ENCODE results near the gene ZWILCH. TPM values are rescaled to one million over a fixed set of nuclear protein-coding genes. Genes with fewer than 3 reads are reported as not detected.
A peak's percentile ranks its signal among the peaks of the same experiment; 100 is the strongest.

ZWILCH gene
- total and polyA plus RNA-seq, 2 of the 4 experiments (the other 2 are of a cell fraction) = 10.5 to 22.2 TPM

- dilution Hi-C loops (cut with HindIII; ENCODE audit: low sequenced_read_pairs, unreplicated experiment) = no loop called here
- ATAC-seq (ENCODE audit: low read depth) (peak; percentile 60), DNase-seq (peak; percentile 50)
- Histone ChIP-seq H3K23ac (ENCODE audit: low read depth, low read length) (peak overlapping the region; percentile 18; the same call in 1 of the 2 replicates), H3K9me1 (ENCODE audit: insufficient read depth, low read length) (peaks cover 7% of the 10 kb centered on the region; the same call in 1 of the 2 replicates), H4K8ac (ENCODE audit: low read depth in 2 of 2, low read length in 2 of 2) (peak overlapping the region in 1 of 2 experiments; percentile 67; a peak in 2 of 4 replicates), H3K4me3 (ENCODE audit: insufficient read depth, low read depth, low read length) (no peak overlapping the region), H4K20me1 (ENCODE audit: insufficient read depth, low read length) (peaks cover 2% of the 10 kb centered on the region), H3K18ac (ENCODE audit: low read depth, low read length) (no peak overlapping the region), H3K9me3 (ENCODE audit: control insufficient read depth, insufficient read depth, low read length) (no peaks in the 10 kb centered on the region), H2BK5ac (ENCODE audit: low read depth, low read length, poor library complexity, severe bottlenecking) (no peak overlapping the region), H2BK120ac (ENCODE audit: low read depth, low read length) (no peak overlapping the region), H3K14ac (replicated peaks; ENCODE audit: low read depth, low read length) (0 out of 2 replicates have a peak overlapping the region, but pooled peaks have one; percentile 56), H3K36me3 (ENCODE audit: control insufficient read depth, insufficient read depth, low read length) (peaks cover 1% of the 10 kb centered on the region; the same call in 1 of the 2 replicates), H2BK20ac (ENCODE audit: low read depth, low read length) (no peak overlapping the region), H3K27me3 (ENCODE audit: control insufficient read depth, insufficient read depth, low read length) (no peaks in the 10 kb centered on the region), H4K5ac (ENCODE audit: low read depth, low read length) (no peak overlapping the region), H2AK5ac (ENCODE audit: low read depth, low read length) (peak overlapping the region; percentile 23; the same call in 1 of the 2 replicates), H3K9ac (ENCODE audit: low read depth, low read length) (no peak overlapping the region), H2BK15ac (ENCODE audit: low read depth, low read length) (no peak overlapping the region), H4K91ac (ENCODE audit: insufficient read depth, low read depth, low read length) (no peak overlapping the region), H2AK9ac (replicated peaks; ENCODE audit: low read depth, low read length, poor library complexity) (no peak overlapping the region), H3K79me1 (ENCODE audit: low read depth in 1 of 2, low read length in 2 of 2) (peaks cover 25 to 39% of the 10 kb centered on the region in 2 experiments), H3K56ac (ENCODE audit: extremely low read depth, insufficient read depth, low read length) (no peak overlapping the region), H3K4me2 (ENCODE audit: low read depth, low read length) (peak overlapping the region; percentile 23; the same call in 1 of the 2 replicates), H3K27ac (ENCODE audit: insufficient read depth, low read length) (no peak overlapping the region), H3K4me1 (ENCODE audit: control insufficient read depth, insufficient read depth, low read length) (peaks cover 9% of the 10 kb centered on the region), H3K4ac (ENCODE audit: low read depth, low read length) (peak overlapping the region; percentile 15; the same call in 1 of the 2 replicates), H2AFZ (replicated peaks; ENCODE audit: low read length, poor library complexity) (no peak overlapping the region)
- in situ Hi-C loops (cut with MboI; ENCODE audit: low sequenced_read_pairs) = no loop called here
- intact Hi-C loops (cut with micrococcal nuclease) = no loop called here
- BruUV-seq (replicated peaks) = no TSS peak
- POLR2A ChIA-PET (ENCODE audit: unreplicated experiment) = interaction anchor here (0.6 kb wide), 1 partner anchor 14 kb away, joined by 3 read pairs; no protein-coding TSS in a partner anchor
- no CpG with 5 or more reads among the region's 8 CpGs for WGBS, 2 experiments (ENCODE audit: extremely low coverage in 2 of 2, insufficient read length in 1 of 2)
- CTCF ChIA-PET = interaction anchor here (0.9 to 1.4 kb wide), 2 partner anchors 9 to 25 kb away, joined by 3 read pairs; no protein-coding TSS in a partner anchor
- TF ChIP-seq NFE2L2 (IDR thresholded peaks at IDR 0.05; ENCODE audit: low read depth, low read length) = no peak
- TF ChIP-seq POLR2A (IDR thresholded peaks at IDR 0.05; ENCODE audit: low read depth, low read length) = no peak
- no peak for TF ChIP-seq FOS (IDR thresholded peaks at IDR 0.05; ENCODE audit: low read depth, low read length)
- TF ChIP-seq CHD1 (IDR thresholded peaks at IDR 0.05; ENCODE audit: low read depth, low read length) = no peak
- no peak for TF ChIP-seq MAZ (IDR thresholded peaks at IDR 0.05; ENCODE audit: borderline replicate concordance, low read depth, low read length)
- TF ChIP-seq MXI1 (IDR thresholded peaks at IDR 0.05; ENCODE audit: borderline replicate concordance, low read depth, low read length) = no peak
- TF ChIP-seq BHLHE40 (IDR thresholded peaks at IDR 0.05; ENCODE audit: low read depth, low read length) = no peak
- TF ChIP-seq, protein P1, sequence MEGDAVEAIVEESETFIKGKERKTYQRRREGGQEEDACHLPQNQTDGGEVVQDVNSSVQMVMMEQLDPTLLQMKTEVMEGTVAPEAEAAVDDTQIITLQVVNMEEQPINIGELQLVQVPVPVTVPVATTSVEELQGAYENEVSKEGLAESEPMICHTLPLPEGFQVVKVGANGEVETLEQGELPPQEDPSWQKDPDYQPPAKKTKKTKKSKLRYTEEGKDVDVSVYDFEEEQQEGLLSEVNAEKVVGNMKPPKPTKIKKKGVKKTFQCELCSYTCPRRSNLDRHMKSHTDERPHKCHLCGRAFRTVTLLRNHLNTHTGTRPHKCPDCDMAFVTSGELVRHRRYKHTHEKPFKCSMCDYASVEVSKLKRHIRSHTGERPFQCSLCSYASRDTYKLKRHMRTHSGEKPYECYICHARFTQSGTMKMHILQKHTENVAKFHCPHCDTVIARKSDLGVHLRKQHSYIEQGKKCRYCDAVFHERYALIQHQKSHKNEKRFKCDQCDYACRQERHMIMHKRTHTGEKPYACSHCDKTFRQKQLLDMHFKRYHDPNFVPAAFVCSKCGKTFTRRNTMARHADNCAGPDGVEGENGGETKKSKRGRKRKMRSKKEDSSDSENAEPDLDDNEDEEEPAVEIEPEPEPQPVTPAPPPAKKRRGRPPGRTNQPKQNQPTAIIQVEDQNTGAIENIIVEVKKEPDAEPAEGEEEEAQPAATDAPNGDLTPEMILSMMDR (conservative IDR thresholded peaks at IDR 0.05; ENCODE audit: low read depth, low read length) = no peak
- TF ChIP-seq, protein P2, sequence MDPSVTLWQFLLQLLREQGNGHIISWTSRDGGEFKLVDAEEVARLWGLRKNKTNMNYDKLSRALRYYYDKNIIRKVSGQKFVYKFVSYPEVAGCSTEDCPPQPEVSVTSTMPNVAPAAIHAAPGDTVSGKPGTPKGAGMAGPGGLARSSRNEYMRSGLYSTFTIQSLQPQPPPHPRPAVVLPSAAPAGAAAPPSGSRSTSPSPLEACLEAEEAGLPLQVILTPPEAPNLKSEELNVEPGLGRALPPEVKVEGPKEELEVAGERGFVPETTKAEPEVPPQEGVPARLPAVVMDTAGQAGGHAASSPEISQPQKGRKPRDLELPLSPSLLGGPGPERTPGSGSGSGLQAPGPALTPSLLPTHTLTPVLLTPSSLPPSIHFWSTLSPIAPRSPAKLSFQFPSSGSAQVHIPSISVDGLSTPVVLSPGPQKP (IDR thresholded peaks at IDR 0.05; ENCODE audit: borderline replicate concordance, low read depth, low read length) = no peak
- TF ChIP-seq CEBPB (IDR thresholded peaks at IDR 0.05; ENCODE audit: low read depth, low read length) = no peak
- TF ChIP-seq RAD21 (IDR thresholded peaks at IDR 0.05; ENCODE audit: low read length) = no peak
- TF ChIP-seq SMC3 (IDR thresholded peaks at IDR 0.05; ENCODE audit: low read depth, low read length) = no peak
- no peak for TF ChIP-seq RCOR1 (IDR thresholded peaks at IDR 0.05; ENCODE audit: insufficient replicate concordance, low read length)
- no peak for TF ChIP-seq MAFK (IDR thresholded peaks at IDR 0.05; ENCODE audit: low read depth, low read length)
- TF ChIP-seq RFX5 (IDR thresholded peaks at IDR 0.05; ENCODE audit: low read depth, low read length) = no peak
Measured at GRCh38 chr15:66472176-66472999, 32.7 kb upstream of the ZWILCH start.
